DMS 273 (cell line): ENCODE data around the gene GALC.

Source experiments
- DNase-seq: peaks from one replicate; lab custom pipeline; 2025; ENCODE audit not compliant: unreplicated experiment; lab: John Stamatoyannopoulos, UW

The GALC gene

GRCh38 chr14:88007608-88008007 lies 14.6 kb upstream of the GALC start:
- no peak for DNase-seq

- DNase-seq, result no peak
These were observed 13.2 kb upstream of the GALC start for GRCh38 chr14:88005978-88006851.

GRCh38 chr14:88005050-88005481 lies 12.1 kb upstream of the GALC start, which contains the start of gene GPR65:
Gene GPR65, plus strand, starts transcription at chr14:88005135. Its CDS starts 5,713 bp downstream, at chr14:88010848.
- no peak for DNase-seq

GRCh38 chr14:88004506-88005036 lies 11.6 kb upstream of the GALC start:
- DNase-seq, result no peak

GRCh38 chr14:88003425-88003824 lies 10.4 kb upstream of the GALC start:
- DNase-seq, result no peak

GRCh38 chr14:88002421-88003075 lies 9.6 kb upstream of the GALC start:
- DNase-seq, result no peak

GRCh38 chr14:87999277-87999676 lies 6.3 kb upstream of the GALC start:
- no peak for DNase-seq

- no peak for DNase-seq
These were observed 5.5 kb upstream of the GALC start for GRCh38 chr14:87998482-87998881.

- no peak for DNase-seq
These were observed 3.3 kb upstream of the GALC start for GRCh38 chr14:87996291-87996592.

GRCh38 chr14:87995500-87996290 lies 2.7 kb upstream of the GALC start:
- DNase-seq, result no peak

GRCh38 chr14:87994974-87995373 lies 2.0 kb upstream of the GALC start:
- DNase-seq, result no peak

GRCh38 chr14:87992346-87992717 lies 650 bp downstream of the GALC start:
- no peak for DNase-seq

GRCh38 chr14:87990682-87991081 lies 2.3 kb downstream of the GALC start:
- no peak for DNase-seq

GRCh38 chr14:87989956-87990299 lies 3.1 kb downstream of the GALC start:
- no peak for DNase-seq

- DNase-seq, result no peak
These were observed 3.6 kb downstream of the GALC start for GRCh38 chr14:87989221-87989955.

GRCh38 chr14:87979689-87980088 lies 13.3 kb downstream of the GALC start:
- DNase-seq, result no peak

GRCh38 chr14:87975636-87976035 lies 17.3 kb downstream of the GALC start:
- no peak for DNase-seq

GRCh38 chr14:87971010-87971409 lies 22.0 kb downstream of the GALC start:
- no peak for DNase-seq

GRCh38 chr14:87967496-87967895 lies 25.5 kb downstream of the GALC start:
- DNase-seq, result no peak

- no peak for DNase-seq
These were observed 26.2 kb downstream of the GALC start for GRCh38 chr14:87966816-87967215.

- DNase-seq, result no peak
These were observed 31.7 kb downstream of the GALC start for GRCh38 chr14:87961246-87961645.
